Ishikawa (cell line): Measurements from ENCODE around the gene ZBTB8A.

Experiments used
- CEBPB ChIP-seq: IDR thresholded peaks from 2 replicates; pipeline ENCODE4 v1.6.1; 2012
- CREB1 ChIP-seq: IDR thresholded peaks from 2 replicates; pipeline ENCODE4 v1.6.1; 2012; ENCODE audit warnings: low read depth
- EGR1 ChIP-seq: IDR thresholded peaks from 2 replicates; pipeline ENCODE4 v1.6.1; 2012
- EP300 ChIP-seq: IDR thresholded peaks from 2 replicates; pipeline ENCODE4 v1.6.1; 2012; ENCODE audit warnings: borderline replicate concordance
- FOXM1 ChIP-seq: IDR thresholded peaks from 2 replicates; pipeline ENCODE4 v1.6.1; 2012; ENCODE audit warnings: low read depth, borderline replicate concordance
- NFIC ChIP-seq: IDR thresholded peaks from 2 replicates; pipeline ENCODE4 v1.6.1; 2012
- RAD21 ChIP-seq: IDR thresholded peaks from 2 replicates; pipeline ENCODE4 v1.6.1; 2012; ENCODE audit warnings: low read depth
- TAF1 ChIP-seq: IDR thresholded peaks from 2 replicates; pipeline ENCODE4 v1.6.1; 2012; ENCODE audit warnings: low read depth, mild to moderate bottlenecking
- TCF12 ChIP-seq: IDR thresholded peaks from 2 replicates; pipeline ENCODE4 v1.6.1; 2012; ENCODE audit warnings: low read depth
- TEAD4 ChIP-seq: IDR thresholded peaks from 2 replicates; pipeline ENCODE4 v1.6.1; 2012
- YY1 ChIP-seq: IDR thresholded peaks from 2 replicates; pipeline ENCODE4 v1.6.1; 2012; ENCODE audit warnings: low read depth
- ZBTB7A ChIP-seq: IDR thresholded peaks from 2 replicates; pipeline ENCODE4 v1.6.1; 2012; ENCODE audit warnings: low read depth
- TF ChIP-seq, protein P1 (sequence below): IDR thresholded peaks from 2 replicates; pipeline ENCODE4 v1.6.1; 2012
- TF ChIP-seq, protein P2 (sequence below): IDR thresholded peaks from 2 replicates; pipeline ENCODE4 v1.6.1; 2012
- TF ChIP-seq, protein P3 (sequence below): IDR thresholded peaks from 2 replicates; pipeline ENCODE4 v1.6.1; 2012; ENCODE audit warnings: low read depth, mild to moderate bottlenecking

The ZBTB8A gene

DNA sequence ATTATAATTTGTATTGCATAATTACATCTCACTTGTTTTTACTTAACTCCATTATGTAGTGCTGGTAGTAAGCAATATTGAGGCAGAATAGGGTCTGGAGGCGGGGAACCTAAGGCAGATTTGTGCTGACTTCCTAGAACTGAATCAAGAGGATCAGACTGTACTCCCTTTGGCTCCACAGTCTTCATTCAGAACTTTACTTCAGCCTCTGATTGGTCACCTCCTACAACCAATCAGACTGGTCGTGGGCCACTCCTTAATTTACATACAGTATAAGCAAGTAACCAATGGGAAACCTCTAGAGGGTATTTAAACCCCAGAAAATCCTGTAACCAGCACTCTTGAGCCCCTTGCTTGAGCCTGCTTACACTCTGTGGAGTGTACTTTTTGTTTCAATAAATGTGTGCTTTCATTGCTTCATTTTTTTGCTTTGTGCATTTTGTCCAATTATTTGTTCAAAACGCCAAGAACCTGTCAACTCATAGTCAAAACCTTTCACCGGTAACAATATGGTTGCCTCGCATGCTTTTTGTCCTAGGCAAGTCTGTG is 79.5 kb downstream of the ZBTB8A start:
- TF ChIP-seq RAD21 (no peak), TAF1 (no peak), TCF12 (no peak), FOXM1 (no peak), EP300 (no peak), EGR1 (no peak), CEBPB (no peak), ZBTB7A (no peak), TEAD4 (no peak), NFIC (no peak), YY1 (no peak), CREB1 (no peak)
- TF ChIP-seq, protein P1, sequence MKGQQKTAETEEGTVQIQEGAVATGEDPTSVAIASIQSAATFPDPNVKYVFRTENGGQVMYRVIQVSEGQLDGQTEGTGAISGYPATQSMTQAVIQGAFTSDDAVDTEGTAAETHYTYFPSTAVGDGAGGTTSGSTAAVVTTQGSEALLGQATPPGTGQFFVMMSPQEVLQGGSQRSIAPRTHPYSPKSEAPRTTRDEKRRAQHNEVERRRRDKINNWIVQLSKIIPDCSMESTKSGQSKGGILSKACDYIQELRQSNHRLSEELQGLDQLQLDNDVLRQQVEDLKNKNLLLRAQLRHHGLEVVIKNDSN = no peak
- TF ChIP-seq, protein P2, sequence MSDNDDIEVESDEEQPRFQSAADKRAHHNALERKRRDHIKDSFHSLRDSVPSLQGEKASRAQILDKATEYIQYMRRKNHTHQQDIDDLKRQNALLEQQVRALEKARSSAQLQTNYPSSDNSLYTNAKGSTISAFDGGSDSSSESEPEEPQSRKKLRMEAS = no peak
- TF ChIP-seq, protein P3, sequence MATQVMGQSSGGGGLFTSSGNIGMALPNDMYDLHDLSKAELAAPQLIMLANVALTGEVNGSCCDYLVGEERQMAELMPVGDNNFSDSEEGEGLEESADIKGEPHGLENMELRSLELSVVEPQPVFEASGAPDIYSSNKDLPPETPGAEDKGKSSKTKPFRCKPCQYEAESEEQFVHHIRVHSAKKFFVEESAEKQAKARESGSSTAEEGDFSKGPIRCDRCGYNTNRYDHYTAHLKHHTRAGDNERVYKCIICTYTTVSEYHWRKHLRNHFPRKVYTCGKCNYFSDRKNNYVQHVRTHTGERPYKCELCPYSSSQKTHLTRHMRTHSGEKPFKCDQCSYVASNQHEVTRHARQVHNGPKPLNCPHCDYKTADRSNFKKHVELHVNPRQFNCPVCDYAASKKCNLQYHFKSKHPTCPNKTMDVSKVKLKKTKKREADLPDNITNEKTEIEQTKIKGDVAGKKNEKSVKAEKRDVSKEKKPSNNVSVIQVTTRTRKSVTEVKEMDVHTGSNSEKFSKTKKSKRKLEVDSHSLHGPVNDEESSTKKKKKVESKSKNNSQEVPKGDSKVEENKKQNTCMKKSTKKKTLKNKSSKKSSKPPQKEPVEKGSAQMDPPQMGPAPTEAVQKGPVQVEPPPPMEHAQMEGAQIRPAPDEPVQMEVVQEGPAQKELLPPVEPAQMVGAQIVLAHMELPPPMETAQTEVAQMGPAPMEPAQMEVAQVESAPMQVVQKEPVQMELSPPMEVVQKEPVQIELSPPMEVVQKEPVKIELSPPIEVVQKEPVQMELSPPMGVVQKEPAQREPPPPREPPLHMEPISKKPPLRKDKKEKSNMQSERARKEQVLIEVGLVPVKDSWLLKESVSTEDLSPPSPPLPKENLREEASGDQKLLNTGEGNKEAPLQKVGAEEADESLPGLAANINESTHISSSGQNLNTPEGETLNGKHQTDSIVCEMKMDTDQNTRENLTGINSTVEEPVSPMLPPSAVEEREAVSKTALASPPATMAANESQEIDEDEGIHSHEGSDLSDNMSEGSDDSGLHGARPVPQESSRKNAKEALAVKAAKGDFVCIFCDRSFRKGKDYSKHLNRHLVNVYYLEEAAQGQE = no peak

DNA sequence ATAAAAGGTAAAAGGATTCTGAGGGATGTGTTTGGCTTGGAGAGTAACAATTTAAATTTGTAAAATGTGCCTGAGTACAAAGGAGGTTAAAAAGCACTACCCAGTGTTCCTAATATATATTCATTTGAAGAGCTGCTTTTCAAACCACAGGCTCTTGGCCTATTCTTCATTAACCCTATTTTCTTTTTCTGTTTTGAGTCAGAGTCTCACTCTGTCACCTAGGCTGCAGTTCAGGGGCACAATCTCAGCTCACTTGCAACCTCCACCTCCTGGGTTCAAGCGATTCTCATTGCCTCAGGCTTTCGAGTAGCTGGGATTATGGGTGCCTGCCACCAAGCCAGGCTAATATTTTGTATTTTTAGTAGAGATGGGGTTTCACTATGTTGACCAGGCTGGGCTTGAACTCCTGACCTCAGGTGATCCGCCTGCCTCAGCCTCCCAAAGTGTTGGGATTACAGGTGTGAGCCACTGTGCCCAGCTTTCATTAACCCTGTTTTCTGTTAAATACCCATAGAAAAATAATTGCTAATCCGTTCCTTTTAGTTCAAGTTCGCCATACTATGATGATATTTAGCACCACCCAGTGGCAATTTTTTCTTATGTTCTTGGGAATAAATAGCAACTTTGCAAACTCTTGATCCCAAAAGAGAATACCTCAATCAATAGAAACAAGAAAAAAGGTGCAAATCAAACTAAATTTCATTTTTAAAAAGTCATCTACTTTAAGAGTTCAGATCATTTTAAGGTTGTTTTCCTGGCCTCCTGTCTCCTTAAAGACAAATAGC is 80.7 kb downstream of the ZBTB8A start:
- no peak for TF ChIP-seq ZBTB7A
- TF ChIP-seq FOXM1 = no peak
- no peak for TF ChIP-seq TCF12
- no peak for TF ChIP-seq EGR1
- no peak for TF ChIP-seq EP300
- TF ChIP-seq NFIC = no peak
- no peak for TF ChIP-seq TAF1

DNA sequence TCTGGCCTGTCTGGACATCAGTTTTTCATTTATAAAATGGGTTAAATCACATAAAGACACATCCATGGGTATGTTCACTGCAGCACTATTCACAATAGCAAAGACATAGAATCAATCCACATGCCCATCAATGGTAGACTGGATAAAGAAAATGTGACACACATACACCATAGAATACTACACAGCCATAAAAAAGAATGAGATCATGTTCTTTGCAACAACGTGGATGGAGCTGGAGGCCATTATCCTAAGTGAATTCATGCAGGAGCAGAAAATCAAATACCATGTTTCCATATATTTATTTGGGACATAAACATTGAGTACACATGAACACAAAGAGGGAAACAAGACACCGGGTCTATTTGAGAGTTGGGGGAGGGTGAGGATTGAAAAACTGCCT is 83.0 kb downstream of the ZBTB8A start:
- TF ChIP-seq ZBTB7A (no peak), YY1 (no peak), TCF12 (no peak), CREB1 (no peak), EP300 (no peak), FOXM1 (no peak), TAF1 (no peak), NFIC (no peak), CEBPB (no peak), TEAD4 (no peak), RAD21 (no peak), EGR1 (no peak)
- TF ChIP-seq, protein P2 = no peak
- TF ChIP-seq, protein P1 = no peak
- TF ChIP-seq, protein P3 = no peak

DNA sequence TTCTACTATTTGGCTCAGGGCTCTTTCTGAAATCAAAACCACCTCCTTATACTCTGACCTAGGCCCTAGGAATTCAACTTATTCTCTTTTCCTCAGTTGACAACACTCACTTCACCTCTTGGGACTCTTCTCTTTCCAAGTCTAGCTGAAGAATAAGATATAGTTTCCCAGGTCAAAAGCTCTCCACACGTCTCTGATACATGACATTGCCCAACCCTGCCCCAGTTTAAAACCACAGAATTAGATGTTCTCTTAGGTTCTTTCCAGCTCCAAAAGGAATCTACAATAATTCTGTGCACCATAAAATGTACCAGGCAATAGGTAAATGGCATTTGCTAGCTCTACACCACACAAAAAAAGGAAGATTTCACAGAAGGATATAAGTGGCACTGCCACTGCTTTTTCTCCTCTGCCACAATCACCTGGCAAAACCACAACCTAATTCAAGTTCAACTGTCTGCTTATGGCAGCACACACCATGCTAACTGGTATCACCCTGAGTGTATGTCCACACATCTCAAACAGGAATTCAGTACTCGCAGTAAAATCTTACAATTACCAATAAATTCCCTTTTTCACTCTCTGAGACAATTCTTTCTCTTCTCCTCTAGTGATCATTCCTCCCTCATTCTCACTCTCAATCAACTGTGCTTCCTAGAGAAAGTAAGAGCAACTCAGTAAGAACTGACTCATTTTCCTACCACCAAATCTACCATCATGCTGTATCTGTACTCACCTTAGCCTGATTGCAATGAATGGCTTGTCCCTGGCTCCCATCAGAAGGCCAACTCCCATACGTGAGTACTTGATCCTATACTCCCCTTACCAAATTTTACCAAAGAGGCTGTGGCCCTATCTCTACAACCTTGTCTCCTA is 83.8 kb downstream of the ZBTB8A start:
- TF ChIP-seq EGR1 (no peak), EP300 (no peak), TCF12 (no peak), NFIC (no peak), TEAD4 (no peak), CEBPB (no peak), FOXM1 (no peak)

DNA sequence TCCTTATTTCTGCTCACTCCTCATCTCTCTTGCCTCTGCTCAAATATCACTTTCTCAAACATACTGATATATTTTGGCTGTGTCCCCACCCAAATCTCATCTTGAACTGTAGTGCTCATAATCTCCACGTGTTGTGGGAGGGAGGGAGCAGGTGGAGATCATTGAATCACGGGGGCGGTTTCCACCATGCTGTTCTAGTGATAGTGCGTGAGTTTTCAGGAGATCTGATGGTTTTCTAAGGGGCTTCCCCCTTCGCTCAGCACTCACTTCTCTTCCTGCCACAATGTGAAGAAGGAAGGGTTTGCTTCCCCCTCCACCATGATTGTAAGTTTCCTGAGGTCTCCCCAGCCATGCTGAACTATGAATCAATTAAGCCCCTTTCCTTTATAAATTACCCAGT is 84.5 kb downstream of the ZBTB8A start:
- TF ChIP-seq, protein P3 = no peak
- TF ChIP-seq, protein P2 = no peak
- no peak for TF ChIP-seq TEAD4
- TF ChIP-seq TAF1 = no peak
- TF ChIP-seq CREB1 = no peak
- no peak for TF ChIP-seq NFIC
- no peak for TF ChIP-seq ZBTB7A
- no peak for TF ChIP-seq EP300
- no peak for TF ChIP-seq CEBPB
- TF ChIP-seq YY1 = no peak
- TF ChIP-seq TCF12 = no peak
- TF ChIP-seq, protein P1 = no peak
- TF ChIP-seq FOXM1 = no peak
- TF ChIP-seq RAD21 = no peak
- no peak for TF ChIP-seq EGR1
